GM10847 (cell line): ENCODE results near the gene LDLRAD4.

Experiments
- POLR2A ChIP-seq: IDR thresholded peaks from 2 replicates; pipeline ENCODE4 v1.6.1; 2011; ENCODE audit not compliant: insufficient read length; ENCODE audit errors: extremely low read depth

LDLRAD4 gene

DNA sequence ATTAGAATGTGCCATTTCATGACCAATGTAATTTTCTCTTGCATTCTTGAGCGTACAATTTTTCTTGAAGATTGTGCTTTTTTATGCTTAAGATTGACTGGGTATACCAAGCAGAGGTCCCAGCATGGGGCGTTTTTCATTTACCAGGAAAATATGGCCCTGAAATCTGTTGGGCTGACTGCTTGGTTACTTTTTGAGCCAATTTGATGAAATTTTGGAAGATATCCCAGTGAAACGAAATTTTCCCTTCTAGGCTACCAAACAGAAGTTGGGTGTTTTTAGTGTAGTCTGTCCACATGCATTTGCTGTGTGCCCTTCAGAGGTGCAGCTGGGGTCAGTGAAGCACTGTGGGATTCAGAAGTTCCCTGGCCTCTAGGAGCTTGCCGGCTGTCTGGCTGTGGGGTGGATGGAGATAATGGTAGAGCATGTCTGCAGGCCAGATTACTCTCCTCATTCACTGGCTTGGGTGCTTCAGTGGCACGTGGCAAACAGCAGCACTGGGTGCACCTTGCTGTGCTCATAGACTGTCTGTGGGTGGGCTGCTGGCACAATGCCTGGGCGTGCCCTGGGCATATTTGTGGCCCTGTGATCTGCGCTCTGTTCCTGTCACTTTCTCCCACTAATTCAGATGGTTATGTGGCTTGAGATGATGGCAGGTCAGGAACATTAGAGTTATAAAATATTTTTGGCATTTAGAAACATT is 73.3 kb downstream of the LDLRAD4 start:
- no peak for TF ChIP-seq POLR2A

DNA sequence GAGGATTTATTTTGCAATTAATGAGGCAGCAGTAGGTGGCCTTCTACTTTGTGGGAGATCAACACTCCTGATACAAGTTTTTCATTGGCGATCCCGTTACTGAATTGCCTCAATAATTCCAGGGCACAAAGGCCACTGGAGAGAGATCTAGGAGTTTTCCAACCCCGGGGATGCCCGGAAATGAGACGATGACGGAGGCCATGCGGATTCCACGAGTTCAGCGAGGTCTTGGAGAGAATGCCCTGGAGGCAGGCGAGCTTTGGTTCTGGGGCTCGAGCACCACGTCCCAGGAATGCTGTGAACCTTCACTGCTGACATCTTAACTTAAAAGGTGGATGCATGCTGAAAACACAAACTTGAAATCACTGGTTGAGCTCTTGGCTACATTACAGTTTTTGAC is 74.2 kb downstream of the LDLRAD4 start:
- no peak for TF ChIP-seq POLR2A

DNA sequence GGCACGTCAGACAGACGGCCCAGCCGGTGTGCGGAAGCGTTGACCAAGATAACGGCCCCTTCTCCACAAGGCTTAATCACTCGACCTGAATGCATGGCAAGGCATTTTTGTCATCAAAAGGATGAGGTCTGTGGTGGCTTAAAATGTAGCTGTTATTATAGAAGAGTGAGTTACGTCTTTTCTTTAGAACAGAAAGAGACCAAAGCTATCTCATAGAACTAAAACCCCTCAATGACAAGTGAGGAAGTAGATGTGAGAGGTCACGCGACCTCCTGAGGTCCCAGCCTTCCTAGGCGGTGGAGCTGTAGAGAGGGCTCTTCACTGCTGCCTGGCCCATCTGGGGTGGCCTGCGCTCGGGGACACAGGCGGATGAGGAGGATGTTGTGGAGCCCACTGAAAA is 75.7 kb downstream of the LDLRAD4 start:
- TF ChIP-seq POLR2A: no peak

DNA sequence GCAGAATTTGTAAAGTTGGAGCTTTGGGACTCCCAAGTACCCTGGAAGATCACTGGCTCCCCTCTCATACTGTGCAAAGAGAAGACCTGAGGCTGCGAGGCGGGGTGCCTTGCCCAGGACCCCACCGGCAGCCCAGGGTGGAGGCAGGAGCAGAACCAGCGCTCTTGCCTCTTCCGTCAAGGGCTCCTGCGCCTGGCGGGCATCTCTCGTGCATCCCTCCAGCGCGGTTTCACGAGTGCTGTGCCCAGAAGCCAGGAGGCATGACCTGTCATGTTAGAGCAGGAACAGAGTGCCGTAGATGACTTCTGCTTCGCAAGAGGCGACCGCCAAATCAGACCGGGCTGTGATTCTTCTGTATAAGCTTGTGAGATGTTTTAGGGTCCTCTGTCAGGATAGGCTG is 77.3 kb downstream of the LDLRAD4 start:
- TF ChIP-seq POLR2A: no peak

DNA sequence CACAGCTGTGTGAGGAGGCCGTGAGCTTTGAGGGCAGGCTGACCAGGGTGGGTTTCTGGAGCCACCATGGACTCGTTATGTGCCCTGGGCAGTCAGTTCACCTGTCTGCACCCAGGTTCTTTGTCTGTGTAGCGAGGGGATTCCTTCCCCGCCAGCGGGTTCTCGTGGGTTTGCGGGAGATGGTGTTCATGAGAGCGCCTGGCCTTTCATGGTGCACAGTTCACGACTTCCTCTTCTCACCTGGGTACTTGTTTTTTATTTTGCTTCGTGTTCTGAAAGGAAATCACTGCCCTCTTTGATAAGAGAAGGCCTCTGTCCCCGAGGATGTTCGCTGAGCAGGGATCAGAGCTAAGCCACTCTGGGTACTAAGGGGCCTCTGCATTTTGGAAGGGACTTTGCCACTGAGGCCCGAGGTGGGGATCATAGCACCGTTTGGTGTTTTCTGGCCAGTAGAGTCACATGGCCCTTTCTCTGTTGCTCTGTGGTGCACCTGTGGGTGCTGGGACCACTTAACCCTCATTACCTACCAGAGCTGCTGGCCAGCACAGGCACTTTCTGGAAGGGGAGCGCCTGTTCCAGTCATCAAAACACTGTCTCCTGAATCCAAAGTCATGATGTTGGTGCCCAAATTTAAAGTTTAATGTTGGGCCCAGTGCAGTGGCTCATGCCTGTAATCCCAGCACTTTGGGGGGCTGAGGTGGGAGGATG is 78.5 kb downstream of the LDLRAD4 start:
- no peak for TF ChIP-seq POLR2A

DNA sequence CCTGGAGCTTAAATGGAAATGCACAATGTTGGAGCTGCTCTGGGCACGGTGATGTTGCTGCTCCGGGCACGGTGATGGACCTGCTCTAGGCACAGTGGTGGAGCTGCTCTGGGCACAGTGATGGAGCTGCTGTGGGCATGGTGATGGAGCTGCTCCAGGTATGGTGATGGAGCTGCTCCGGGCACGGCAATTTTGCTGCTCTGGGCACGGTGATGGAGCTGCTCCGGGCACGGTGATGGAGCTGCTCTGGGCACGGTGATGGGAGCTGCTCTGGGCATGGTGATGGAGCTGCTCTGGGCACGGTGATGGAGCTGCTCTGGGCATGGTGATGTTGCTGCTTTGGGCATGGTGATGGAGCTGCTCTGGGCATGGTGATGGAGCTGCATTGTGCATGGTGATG is 79.7 kb downstream of the LDLRAD4 start:
- TF ChIP-seq POLR2A: no peak

DNA sequence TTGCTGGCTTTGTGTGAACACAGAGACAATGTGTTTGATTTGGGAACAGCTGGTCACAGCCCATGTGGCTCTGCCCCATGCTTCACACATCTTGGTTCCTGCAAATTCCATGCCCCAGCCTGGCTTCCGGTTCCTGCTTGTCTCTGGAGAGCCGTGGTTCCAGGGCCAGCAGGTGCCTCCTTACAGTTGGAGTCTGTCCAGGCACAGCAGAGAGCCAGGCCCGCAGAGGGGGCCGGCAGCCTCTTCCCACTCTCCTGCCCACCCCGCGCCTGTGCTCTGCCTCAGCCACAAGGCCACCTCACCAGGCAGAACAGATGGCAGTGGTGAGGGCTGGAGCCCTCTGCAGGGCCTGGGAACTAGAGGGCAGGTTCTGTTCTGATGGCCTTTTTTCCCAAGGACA is 81.5 kb downstream of the LDLRAD4 start:
- no peak for TF ChIP-seq POLR2A

DNA sequence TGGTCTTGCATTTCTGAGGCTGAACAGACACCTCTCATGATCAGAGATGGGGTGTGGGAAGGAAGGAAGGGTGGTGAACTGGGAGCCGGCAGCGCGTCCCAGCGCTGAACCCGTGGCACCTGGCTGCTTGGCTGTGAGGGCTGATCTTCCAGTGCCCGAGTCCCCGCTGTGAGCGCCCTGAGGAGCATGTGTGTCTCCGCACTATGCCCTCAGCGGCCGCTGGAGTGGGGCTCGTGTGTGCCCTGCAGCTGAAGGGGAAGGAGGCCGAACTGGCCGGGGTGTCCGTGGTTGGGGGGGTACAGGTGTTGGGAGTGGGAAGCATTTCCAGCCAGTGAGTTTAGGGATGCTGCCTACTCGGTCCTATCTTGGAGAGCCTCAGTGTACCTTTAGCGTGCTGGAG is 82.2 kb downstream of the LDLRAD4 start:
- no peak for TF ChIP-seq POLR2A

DNA sequence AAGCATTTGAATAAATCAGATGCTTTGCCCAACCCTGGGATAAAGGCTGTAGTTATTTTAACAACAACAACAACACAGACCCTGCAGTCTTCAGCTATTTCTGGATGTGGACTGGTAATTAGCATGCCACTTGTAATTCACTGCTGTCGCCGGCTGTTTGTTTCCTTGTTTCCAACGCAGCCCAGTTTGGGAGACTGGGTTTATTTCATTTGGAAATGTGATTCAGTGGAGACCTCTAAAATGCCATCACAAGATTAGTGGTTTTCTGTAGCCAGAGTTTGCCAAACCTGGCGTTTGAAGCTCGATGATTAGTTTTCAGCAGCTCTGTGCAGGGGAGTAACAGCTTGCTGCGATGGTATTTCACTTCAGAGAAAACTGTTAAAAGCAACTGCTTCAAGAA is 83.5 kb downstream of the LDLRAD4 start:
- TF ChIP-seq POLR2A: no peak

DNA sequence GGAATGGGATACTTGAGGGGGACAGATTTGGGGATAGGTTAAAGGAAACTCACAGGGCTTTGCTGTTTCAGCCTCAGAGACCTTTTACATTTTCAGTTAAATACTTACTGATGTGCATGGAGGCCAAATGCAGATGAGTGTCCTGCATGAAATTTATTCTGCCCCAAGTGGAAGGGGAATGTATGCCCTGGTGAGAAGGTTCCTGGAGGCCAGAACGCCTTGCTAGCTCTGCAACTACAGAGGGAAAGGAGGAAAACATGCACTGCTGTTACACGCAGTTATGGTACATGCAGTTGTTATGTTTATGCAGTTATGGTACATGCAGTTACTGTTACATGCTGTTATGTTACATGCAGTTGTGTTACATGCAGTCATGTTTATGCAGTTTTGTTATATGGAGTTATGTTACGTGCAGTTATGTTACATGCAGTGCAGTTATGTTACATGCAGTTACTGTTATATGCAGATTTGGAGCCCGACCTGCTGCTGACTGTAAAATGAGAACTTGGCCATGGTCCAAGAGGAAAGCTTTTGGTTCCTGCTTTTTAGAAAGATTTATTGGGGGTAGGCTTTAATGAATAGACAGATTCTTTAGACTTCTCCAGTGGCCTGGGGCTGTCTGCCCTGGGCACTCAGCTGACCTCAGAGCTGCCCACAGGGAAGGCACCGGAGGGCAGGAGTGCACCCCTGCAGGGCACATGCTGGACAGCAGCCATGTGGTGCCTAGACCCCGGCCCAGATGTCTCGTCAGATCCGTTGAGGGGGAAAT is 84.1 kb downstream of the LDLRAD4 start:
- no peak for TF ChIP-seq POLR2A

DNA sequence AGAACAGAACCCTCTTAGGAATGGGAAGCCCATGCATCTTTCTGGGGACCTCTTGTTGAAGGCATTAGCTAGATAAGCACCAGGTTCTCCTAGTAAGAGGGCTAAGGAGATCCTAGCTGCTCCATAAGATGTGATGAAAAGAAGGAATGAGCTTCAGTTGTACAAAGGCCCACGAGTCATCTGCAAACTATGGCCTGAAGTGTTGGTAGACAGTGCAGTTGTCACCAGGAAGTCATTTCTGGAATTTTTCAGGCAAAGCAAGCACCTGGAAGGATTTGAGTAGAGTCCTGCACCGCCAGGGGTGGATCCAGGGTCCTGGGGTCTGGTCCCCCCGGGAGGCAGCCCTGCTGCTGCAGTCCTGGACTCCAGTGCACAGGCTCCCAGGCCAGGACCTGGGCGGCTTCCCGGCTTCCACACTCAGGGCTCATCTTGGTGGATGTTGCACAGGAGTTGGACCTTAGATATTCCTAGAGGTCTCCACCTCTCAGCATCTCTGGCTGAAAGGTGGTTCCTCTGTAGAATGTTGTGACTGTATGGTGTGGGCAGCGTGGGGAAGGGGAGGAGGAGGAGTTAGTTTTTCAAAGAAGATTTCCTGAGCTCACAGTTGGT is 85.3 kb downstream of the LDLRAD4 start:
- no peak for TF ChIP-seq POLR2A

DNA sequence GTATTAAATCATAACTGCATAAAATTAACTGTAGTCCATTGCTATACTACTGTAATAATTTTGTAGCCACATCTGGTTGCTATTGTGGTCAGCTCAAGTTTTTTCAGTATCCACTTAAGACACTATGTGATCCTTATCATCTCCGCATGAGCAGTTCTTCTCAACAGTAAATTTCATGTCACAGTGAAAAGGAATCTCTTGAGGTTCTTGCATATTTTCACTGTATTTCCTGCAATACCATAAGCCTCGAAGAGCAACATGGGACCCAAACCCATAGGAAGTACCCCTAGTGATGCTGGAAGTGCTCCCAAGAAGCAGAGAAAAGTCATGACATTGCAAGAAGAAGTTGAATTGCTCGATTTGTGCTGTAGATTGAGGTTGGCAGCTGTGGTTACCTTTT is 86.7 kb downstream of the LDLRAD4 start:
- TF ChIP-seq POLR2A: no peak

DNA sequence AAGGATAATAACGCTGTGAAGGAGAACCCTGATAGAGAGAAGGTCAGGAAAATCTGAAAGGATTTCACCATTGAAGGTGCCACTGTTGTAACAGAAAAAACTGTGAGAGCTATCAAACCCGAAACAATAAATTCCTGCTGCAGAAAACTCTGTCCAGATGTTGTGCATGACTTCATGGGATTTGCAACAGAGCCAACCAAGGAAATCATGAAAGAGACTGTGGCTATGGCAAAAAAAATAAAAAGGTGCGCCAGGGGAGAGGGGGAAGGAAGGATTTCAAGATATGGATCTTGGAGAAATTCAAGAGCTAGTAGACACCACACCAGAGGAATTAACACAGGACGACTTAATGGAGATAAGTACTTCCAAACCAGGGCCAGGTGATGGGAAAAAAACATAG is 88.0 kb downstream of the LDLRAD4 start:
- no peak for TF ChIP-seq POLR2A

DNA sequence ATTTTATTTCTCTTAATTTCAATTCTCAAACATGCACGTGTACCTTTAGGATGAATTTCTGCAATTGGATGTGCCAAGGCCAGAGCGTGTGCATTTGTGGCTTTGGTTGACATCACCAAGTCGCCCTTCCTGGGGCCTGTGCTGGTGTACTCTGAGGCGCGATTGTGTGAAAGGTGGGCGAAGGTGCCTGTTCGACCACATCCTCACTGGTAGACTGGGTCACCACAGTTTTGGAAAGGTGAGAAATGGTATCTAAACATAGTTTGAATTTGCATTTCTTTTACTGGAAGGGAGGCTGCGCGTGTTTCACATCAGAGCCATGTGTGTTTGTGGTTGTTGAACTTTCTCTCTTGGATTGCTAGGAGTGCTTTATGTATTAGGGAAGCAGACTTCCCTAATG is 89.8 kb downstream of the LDLRAD4 start:
- no peak for TF ChIP-seq POLR2A

DNA sequence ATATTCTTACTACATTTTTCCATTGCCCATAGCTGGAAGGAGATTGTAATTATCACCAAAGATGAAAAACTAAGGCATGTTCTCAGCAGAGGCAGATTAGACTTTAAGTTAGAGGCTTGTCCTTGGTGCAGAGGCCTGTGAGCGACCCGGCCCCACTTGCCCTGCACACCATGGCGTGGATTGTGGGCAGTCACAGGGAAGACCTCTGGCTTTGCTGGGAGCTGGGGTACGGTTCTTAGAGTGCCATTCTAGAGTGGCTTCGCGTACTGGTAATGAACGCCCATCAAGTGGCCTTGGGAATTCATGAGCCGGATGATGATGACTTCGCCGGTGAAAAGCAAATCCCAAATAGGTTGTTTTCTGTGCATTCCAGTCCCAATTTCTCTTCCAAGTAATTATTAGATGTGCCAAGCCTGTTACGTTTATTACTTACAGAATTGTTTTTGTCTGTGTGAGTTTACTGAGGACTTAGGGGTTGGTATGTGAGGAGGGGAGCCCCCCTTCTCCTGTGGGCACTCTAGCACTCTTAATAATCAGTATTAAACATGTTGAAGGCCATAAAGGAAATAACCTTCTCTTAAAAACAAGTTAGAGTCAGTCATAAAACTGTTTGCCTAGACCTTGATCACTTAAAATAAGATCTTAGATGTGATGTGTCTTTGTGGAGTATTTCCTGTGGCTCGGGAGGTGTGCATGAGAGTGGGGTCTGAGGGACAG is 90.6 kb downstream of the LDLRAD4 start:
- TF ChIP-seq POLR2A: no peak
